ENCODE measurements around the gene ABCC11. TPM values are rescaled to one million over a fixed set of nuclear protein-coding genes. Genes with fewer than 3 reads are reported as not detected.

ABCC11 gene
- total RNA-seq, 1 donor from 2014 or later = not detected

DNA sequence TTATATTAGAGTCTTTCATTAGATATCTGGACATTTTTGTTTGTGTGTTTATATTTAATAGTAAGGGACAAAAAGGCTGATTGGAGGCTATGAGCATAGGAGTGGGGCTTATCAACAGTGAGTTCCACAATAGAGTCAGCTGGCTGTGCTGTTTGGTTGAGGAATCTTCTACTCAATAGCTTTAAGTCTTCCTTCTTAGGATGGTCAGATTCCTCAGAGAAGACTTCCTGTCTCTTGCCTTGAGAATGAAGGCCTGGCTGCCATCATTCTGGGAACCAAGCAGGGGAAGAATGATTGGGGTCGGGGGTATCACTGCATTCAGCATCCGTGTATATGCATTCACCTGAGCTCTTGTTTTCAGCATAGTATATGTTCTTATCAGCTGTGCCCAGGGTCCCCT, 31.9 kb upstream of the ABCC11 start:
- no peaks in the 10 kb centered on the region for H3K27me3 ChIP-seq
- Mint-ChIP-seq H3K9me3 (no peaks in the 10 kb centered on the region), H3K27ac (no peak overlapping the region), H3K36me3 (peaks cover 11% of the 10 kb centered on the region), H3K4me1 (no peaks in the 10 kb centered on the region), H3K4me3 (no peak overlapping the region), H3K27me3 (ENCODE audit: insufficient read depth, low read depth) (no peaks in the 10 kb centered on the region)
- DNase-seq (ENCODE audit: low spot score) = no peak
- H3F3A ChIP-seq (ENCODE audit: low read depth) = no peaks in the 10 kb centered on the region
- H2AFZ ChIP-seq (replicated peaks) = no peak overlapping the region
- no peak overlapping the region for H3K4me2 ChIP-seq
- no peak overlapping the region for H3K9ac ChIP-seq
- no peaks in the 10 kb centered on the region for H3K79me2 ChIP-seq (ENCODE audit: low read depth)
- H3K4me3 ChIP-seq = no peak overlapping the region
- no peaks in the 10 kb centered on the region for H3K4me1 ChIP-seq
- no peaks in the 10 kb centered on the region for H4K20me1 ChIP-seq (ENCODE audit: low read depth)
- H3K9me3 ChIP-seq (ENCODE audit: low read depth) = no peaks in the 10 kb centered on the region
- H3K36me3 ChIP-seq = peaks cover 4% of the 10 kb centered on the region
- TF ChIP-seq EZH2 (IDR thresholded peaks at IDR 0.05) = no peak
- TF ChIP-seq, protein P1, sequence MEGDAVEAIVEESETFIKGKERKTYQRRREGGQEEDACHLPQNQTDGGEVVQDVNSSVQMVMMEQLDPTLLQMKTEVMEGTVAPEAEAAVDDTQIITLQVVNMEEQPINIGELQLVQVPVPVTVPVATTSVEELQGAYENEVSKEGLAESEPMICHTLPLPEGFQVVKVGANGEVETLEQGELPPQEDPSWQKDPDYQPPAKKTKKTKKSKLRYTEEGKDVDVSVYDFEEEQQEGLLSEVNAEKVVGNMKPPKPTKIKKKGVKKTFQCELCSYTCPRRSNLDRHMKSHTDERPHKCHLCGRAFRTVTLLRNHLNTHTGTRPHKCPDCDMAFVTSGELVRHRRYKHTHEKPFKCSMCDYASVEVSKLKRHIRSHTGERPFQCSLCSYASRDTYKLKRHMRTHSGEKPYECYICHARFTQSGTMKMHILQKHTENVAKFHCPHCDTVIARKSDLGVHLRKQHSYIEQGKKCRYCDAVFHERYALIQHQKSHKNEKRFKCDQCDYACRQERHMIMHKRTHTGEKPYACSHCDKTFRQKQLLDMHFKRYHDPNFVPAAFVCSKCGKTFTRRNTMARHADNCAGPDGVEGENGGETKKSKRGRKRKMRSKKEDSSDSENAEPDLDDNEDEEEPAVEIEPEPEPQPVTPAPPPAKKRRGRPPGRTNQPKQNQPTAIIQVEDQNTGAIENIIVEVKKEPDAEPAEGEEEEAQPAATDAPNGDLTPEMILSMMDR (IDR thresholded peaks at IDR 0.05) = no peak
- TF ChIP-seq EZH2phosphoT487 (IDR thresholded peaks at IDR 0.05) = no peak
- no peak overlapping the region for H3K27ac ChIP-seq

DNA sequence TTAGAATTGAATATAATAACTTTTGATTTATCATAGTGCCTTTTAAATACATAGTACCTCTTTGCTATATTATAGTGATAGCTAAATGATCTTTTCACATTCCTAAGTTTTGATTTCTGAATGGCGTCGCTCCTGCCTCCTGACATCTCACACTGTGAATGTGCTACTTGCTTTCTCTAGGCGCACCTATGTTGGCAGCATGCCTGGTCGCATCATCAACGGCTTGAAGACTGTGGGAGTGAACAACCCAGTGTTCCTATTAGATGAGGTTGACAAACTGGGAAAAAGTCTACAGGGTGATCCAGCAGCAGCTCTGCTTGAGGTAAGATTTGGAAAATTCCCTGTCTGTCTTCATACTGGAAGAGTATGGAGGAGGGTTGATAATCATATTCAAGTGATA, 29.8 kb upstream of the ABCC11 start:
- Histone ChIP-seq H2AFZ (replicated peaks) (no peak overlapping the region), H3K9me3 (ENCODE audit: low read depth) (no peaks in the 10 kb centered on the region), H3K79me2 (ENCODE audit: low read depth) (no peaks in the 10 kb centered on the region), H3K4me1 (no peaks in the 10 kb centered on the region), H3K4me3 (no peak overlapping the region), H3K27ac (no peak overlapping the region), H3K9ac (no peak overlapping the region), H3K27me3 (no peaks in the 10 kb centered on the region), H3K36me3 (peaks cover 4% of the 10 kb centered on the region), H3F3A (ENCODE audit: low read depth) (no peaks in the 10 kb centered on the region), H3K4me2 (no peak overlapping the region), H4K20me1 (ENCODE audit: low read depth) (peaks cover 2% of the 10 kb centered on the region)
- TF ChIP-seq EZH2 (IDR thresholded peaks at IDR 0.05) = no peak
- no peak for TF ChIP-seq EZH2phosphoT487 (IDR thresholded peaks at IDR 0.05)
- Mint-ChIP-seq H3K27ac (no peak overlapping the region), H3K9me3 (no peaks in the 10 kb centered on the region), H3K36me3 (no peaks in the 10 kb centered on the region), H3K27me3 (ENCODE audit: insufficient read depth, low read depth) (no peaks in the 10 kb centered on the region), H3K4me1 (no peaks in the 10 kb centered on the region), H3K4me3 (no peak overlapping the region)
- no peak for DNase-seq (ENCODE audit: low spot score)

DNA sequence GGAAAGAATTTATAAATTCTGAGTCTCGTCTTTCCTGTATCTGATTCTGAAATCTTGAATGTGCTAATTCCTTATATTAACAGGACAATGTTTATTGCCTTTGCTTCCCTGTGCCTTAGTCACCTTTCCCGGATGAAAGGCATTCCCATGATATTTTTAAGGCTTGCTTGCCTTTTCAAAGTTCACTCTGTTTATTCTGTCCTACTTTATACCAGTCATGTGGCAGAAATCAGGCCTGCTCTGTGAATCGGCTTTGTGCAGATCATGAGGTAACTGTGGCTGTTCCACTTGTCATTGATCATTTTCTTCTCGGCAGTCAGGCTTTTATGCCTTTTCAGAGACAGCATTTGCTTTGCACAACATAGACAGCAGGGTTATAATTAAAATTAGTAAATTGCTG, 28.8 kb upstream of the ABCC11 start:
- Histone ChIP-seq H4K20me1 (ENCODE audit: low read depth) (peaks cover 2% of the 10 kb centered on the region), H3K4me1 (no peaks in the 10 kb centered on the region), H3K79me2 (ENCODE audit: low read depth) (no peaks in the 10 kb centered on the region), H3K27ac (no peak overlapping the region), H2AFZ (replicated peaks) (no peak overlapping the region), H3F3A (ENCODE audit: low read depth) (no peaks in the 10 kb centered on the region), H3K4me2 (no peak overlapping the region), H3K27me3 (no peaks in the 10 kb centered on the region), H3K9ac (no peak overlapping the region), H3K9me3 (ENCODE audit: low read depth) (no peaks in the 10 kb centered on the region), H3K4me3 (no peak overlapping the region), H3K36me3 (no peaks in the 10 kb centered on the region)
- Mint-ChIP-seq H3K9me3 (no peaks in the 10 kb centered on the region), H3K27ac (no peak overlapping the region), H3K36me3 (peaks cover 2% of the 10 kb centered on the region), H3K27me3 (ENCODE audit: insufficient read depth, low read depth) (no peaks in the 10 kb centered on the region), H3K4me3 (no peak overlapping the region), H3K4me1 (no peaks in the 10 kb centered on the region)
- DNase-seq (ENCODE audit: low spot score) = no peak
- no peak for TF ChIP-seq EZH2phosphoT487 (IDR thresholded peaks at IDR 0.05)
- TF ChIP-seq EZH2 (IDR thresholded peaks at IDR 0.05) = no peak
- TF ChIP-seq, protein P1 (IDR thresholded peaks at IDR 0.05) = no peak

DNA sequence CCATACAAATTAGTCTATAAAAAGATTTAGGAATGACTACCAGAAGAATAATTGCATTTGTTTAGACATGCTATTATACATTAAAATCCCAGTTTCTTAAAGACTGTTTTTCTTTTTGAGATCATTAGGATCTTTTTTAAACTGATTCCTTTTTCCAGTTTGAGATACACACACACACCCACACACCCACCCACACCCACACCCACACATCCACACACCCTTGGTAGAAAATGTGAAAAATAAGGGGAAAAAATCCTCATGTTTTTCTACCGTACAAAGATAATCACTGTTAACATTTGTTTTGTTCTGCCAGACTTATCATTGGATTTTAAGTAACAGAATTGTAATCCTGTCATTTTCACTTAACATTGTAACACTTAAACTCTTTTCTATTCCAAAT, 27.1 kb upstream of the ABCC11 start:
- Mint-ChIP-seq H3K27me3 (ENCODE audit: insufficient read depth, low read depth) (no peaks in the 10 kb centered on the region), H3K4me1 (no peaks in the 10 kb centered on the region), H3K36me3 (peaks cover 2% of the 10 kb centered on the region), H3K27ac (no peak overlapping the region), H3K4me3 (no peak overlapping the region), H3K9me3 (no peaks in the 10 kb centered on the region)
- H3K9ac ChIP-seq = no peak overlapping the region
- H3K4me2 ChIP-seq = no peak overlapping the region
- no peak for TF ChIP-seq EZH2phosphoT487 (IDR thresholded peaks at IDR 0.05)
- TF ChIP-seq EZH2 (IDR thresholded peaks at IDR 0.05) = no peak
- TF ChIP-seq, protein P1 (IDR thresholded peaks at IDR 0.05) = no peak
- peaks cover 2% of the 10 kb centered on the region for H4K20me1 ChIP-seq (ENCODE audit: low read depth)
- DNase-seq (ENCODE audit: low spot score) = no peak
- no peaks in the 10 kb centered on the region for H3K27me3 ChIP-seq
- H3K4me3 ChIP-seq = no peak overlapping the region
- no peaks in the 10 kb centered on the region for H3K36me3 ChIP-seq
- H2AFZ ChIP-seq (replicated peaks) = no peak overlapping the region
- H3K4me1 ChIP-seq = no peaks in the 10 kb centered on the region
- H3K79me2 ChIP-seq (ENCODE audit: low read depth) = no peaks in the 10 kb centered on the region
- no peaks in the 10 kb centered on the region for H3F3A ChIP-seq (ENCODE audit: low read depth)
- H3K9me3 ChIP-seq (ENCODE audit: low read depth) = no peaks in the 10 kb centered on the region
- no peak overlapping the region for H3K27ac ChIP-seq

Data from neural progenitor cell (in vitro differentiated cells).